ENCODE results near the gene UBE2E2.

Gene UBE2E2

DNA sequence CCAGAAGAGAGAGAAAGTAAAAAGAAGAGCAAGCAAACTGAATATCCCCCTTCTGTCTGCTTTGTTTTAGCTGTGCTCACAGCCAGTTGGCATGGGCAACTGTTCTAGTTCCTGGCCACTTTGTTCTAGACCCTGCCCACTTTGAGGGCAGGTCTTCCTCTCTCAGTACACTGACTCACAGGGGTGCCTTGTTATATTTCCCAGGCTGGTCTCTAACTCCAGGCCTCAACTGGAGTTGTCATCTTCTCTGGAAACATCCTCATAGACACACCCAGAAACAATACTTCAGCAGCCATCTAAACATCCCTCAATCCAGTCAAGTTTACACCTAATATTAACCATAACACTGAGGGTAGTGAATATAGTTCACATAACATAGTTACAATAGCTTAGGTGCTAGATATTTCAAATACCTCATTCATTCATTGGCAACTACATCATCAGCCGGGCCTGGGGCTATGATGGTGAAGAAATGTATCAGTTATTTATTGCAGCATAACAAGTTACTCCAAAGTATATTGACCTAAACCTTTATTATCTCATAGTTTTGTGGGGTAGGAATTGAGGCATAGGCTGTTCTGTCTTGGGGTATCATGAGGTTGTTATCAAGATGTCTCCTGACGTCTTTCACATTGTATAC lies 106.0 kb downstream of the UBE2E2 start:
- no peak overlapping the region for H3K27ac ChIP-seq (ENCODE audit: low read depth, low read length)
- no peaks in the 10 kb centered on the region for H3K9me3 ChIP-seq (ENCODE audit: control insufficient read depth, insufficient read depth, low read depth, low read length)
- no peak overlapping the region for H3K9ac ChIP-seq (ENCODE audit: low read length)
- H3K4me3 ChIP-seq (ENCODE audit: low read depth, low read length): no peak overlapping the region
- no peaks in the 10 kb centered on the region for H3K4me1 ChIP-seq (ENCODE audit: control insufficient read depth, insufficient read depth, low read length)
- no peaks in the 10 kb centered on the region for H3K27me3 ChIP-seq (ENCODE audit: control insufficient read depth, insufficient read depth, low read length)
- 0 out of 2 replicates have a peak, but pooled peaks cover 3% of the 10 kb centered on the region for H3K36me3 ChIP-seq (ENCODE audit: control insufficient read depth, insufficient read depth, low read length)

DNA sequence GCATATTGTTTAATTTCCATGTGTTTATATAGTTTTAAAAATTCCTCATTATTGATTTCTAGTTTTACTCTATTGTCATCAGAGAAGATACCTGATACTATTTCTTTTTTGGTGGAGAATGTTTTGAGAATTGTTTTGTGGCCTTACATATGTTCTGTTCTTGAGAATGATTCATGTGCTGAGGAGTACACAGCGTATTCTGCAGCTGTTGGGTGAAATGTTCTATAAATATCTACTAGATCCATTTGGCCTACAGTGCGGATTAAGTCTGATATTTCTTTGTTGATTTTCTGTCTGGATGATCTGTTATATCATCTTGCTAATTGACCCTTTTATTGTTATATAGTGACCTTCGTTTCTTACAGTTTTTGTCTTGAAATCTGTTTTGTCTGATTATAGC lies 109.7 kb downstream of the UBE2E2 start:
- no peak overlapping the region for H3K27ac ChIP-seq (ENCODE audit: low read depth, low read length)
- no peak overlapping the region for H3K4me3 ChIP-seq (ENCODE audit: low read depth, low read length)
- no peaks in the 10 kb centered on the region for H3K27me3 ChIP-seq (ENCODE audit: control insufficient read depth, insufficient read depth, low read length)
- no peaks in the 10 kb centered on the region for H3K4me1 ChIP-seq (ENCODE audit: control insufficient read depth, insufficient read depth, low read length)
- 0 out of 2 replicates have a peak, but pooled peaks cover 3% of the 10 kb centered on the region for H3K36me3 ChIP-seq (ENCODE audit: control insufficient read depth, insufficient read depth, low read length)
- peaks cover 12% of the 10 kb centered on the region for H3K9me3 ChIP-seq (ENCODE audit: control insufficient read depth, insufficient read depth, low read depth, low read length)
- no peak overlapping the region for H3K9ac ChIP-seq (ENCODE audit: low read length)

DNA sequence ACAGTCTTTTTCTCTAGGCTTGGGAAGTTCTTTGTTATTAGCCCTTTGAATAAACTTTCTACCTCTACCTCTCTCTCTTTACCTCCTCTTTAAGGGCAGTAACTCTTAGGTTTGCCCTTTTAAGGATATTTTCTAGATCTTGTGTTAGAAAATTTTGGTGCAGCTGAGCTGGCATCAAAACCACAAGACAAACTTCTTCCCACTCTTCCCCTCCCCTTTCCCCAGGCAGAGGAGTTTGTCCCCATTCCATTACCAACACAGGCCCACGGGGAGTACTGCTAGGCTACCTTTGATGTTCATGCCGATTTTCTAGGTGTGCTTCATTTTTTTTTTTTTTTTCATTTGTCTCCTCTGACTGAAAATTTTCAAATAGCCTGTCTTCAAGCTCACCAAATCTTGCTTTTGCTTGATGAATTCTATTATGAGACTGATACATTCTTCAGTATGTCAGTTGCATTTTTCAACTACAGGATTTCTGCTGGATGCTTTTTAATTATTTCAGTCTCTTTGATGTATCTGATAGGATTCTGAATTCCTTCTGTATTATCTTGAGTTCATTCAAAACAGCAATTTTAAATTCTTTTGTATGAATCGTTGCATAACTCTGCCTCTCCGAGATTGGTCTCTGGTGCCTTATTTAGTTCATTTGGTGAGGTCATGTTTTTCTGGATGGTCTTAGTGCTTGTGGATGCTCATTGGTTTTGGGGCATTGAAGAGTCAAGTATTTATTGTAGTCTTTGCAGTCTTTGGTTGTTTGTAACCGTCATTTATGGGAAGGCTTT lies 112.0 kb downstream of the UBE2E2 start:
- H3K9ac ChIP-seq (ENCODE audit: low read length): no peak overlapping the region
- no peak overlapping the region for H3K4me3 ChIP-seq (ENCODE audit: low read depth, low read length)
- no peak overlapping the region for H3K27ac ChIP-seq (ENCODE audit: low read depth, low read length)
- H3K4me1 ChIP-seq (ENCODE audit: control insufficient read depth, insufficient read depth, low read length): no peaks in the 10 kb centered on the region
- 0 out of 2 replicates have a peak, but pooled peaks cover 3% of the 10 kb centered on the region for H3K36me3 ChIP-seq (ENCODE audit: control insufficient read depth, insufficient read depth, low read length)
- no peaks in the 10 kb centered on the region for H3K27me3 ChIP-seq (ENCODE audit: control insufficient read depth, insufficient read depth, low read length)
- peaks cover 12% of the 10 kb centered on the region for H3K9me3 ChIP-seq (ENCODE audit: control insufficient read depth, insufficient read depth, low read depth, low read length)

DNA sequence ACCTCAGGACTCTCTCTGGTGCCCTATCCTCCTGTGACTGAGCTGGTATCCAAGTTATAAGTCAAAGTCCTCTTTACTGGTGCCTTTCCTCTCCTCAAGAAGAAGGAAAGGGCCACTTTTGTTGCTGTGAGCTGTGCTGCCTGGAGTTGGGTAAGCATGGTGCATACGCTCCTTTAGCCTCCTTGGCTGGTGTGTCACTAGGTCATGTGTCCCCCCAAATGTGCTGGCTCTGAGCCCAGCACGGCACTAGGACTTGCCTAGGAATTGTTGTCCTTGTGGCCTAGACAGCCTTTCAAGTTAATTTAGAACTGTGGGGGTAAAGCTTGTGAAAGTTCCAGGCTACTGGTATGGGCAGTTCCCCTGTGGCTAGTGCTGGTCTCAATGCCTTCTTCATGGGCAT lies 113.8 kb downstream of the UBE2E2 start:
- Histone ChIP-seq H3K9ac (ENCODE audit: low read length) (no peak overlapping the region), H3K27me3 (ENCODE audit: control insufficient read depth, insufficient read depth, low read length) (no peaks in the 10 kb centered on the region), H3K9me3 (ENCODE audit: control insufficient read depth, insufficient read depth, low read depth, low read length) (peaks cover 12% of the 10 kb centered on the region)

DNA sequence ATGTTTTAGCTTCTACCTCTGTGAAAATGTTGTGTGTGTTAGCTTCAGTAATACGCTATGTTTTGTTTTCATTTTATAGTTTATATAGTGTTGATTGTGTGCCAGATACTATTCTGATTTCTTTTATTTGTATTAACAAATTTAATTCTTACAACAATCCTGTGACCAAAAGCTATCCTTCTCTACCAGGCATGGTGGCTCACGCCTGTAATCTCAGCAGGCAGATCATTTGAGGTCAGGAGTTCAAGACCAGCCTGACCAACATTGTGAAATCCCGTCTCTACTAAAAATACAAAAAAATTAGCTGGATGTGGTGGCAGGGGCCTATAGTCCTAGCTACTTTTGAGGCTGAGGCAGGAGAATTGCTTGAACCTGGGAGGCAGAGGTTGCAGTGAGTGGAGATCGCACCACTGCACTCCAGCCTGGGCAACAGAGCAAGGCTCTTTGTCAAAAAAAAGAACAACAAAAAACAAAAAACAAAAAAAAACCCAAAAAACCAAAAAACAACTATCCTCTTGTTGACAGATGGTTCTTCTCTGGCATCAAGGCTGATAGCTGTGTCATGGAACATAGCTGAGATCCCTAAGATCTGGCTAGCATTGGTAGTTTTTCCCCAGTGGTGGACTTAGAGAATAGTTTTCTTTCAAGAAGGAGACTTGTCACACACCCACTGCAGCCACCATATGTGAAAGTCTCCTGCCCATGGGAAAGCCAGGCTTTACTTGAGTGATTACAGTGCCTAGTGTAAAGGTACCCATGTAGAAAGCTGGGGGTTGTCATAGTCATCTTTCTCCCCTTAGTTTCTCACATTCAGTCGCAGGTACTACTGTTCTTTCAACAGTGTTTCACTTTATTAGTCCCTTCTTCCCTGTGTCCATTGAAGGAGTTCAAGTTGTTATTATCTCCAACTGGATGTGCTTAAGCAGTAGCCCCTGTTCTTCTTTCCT lies 116.5 kb downstream of the UBE2E2 start:
- H3K27me3 ChIP-seq (ENCODE audit: control insufficient read depth, insufficient read depth, low read length): no peaks in the 10 kb centered on the region

More for the DNA sequence above, 113.8 kb downstream of the UBE2E2 start:
- no peak overlapping the region for H3K4me3 ChIP-seq (ENCODE audit: low read depth, low read length)
- H3K4me1 ChIP-seq (ENCODE audit: control insufficient read depth, insufficient read depth, low read length): no peaks in the 10 kb centered on the region
- H3K27ac ChIP-seq (ENCODE audit: low read depth, low read length): no peak overlapping the region
- no peaks in the 10 kb centered on the region for H3K36me3 ChIP-seq (ENCODE audit: control insufficient read depth, insufficient read depth, low read length)

DNA sequence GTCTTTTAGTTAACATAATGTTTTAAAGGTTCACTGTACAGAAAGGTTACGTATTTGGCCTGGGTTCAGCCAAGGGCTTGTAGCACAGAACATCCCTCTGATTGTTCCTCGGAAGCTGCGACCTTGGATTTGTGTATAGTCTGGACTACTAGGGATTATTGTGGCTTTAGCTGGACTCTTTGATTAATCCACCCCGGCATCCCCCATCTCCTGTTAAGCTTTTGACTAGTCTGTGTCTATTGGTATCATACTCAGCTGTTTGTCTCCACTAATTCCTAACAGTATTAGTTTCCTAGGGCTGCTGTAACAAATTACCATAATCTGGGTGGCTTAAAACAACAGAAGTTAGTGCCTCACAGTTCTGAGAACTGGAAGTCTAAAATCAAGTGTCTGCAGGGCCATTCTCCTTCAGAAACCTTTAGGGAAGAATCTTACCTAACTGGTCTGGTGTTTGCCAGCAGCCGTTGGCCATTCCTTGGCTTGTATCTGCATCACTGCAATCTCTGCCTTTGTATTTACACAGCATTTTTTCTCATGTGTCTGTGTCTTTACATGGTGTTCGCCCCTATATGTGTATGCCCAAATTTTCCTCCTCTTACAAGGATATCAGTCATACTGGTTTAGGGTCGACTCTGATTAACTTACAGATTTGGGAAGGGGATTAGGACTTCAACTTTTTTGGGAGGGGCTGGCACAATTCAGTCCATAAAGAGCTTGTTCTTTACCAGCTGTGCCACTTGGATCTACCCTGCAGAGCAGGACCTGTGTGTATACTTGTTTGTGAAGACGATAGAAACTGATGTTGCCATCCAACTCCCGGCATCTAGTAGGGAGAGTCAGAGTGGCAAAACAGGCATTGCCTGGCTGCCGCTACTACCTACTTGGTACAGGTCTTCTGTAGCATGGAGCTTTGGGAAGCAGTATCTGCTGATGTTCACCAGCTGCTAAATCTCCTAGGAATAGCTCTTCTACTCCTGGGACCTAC lies 117.8 kb downstream of the UBE2E2 start:
- no peak overlapping the region for H3K9ac ChIP-seq (ENCODE audit: low read length)
- no peaks in the 10 kb centered on the region for H3K27me3 ChIP-seq (ENCODE audit: control insufficient read depth, insufficient read depth, low read length)
- H3K4me3 ChIP-seq (ENCODE audit: low read depth, low read length): no peak overlapping the region
- H3K36me3 ChIP-seq (ENCODE audit: control insufficient read depth, insufficient read depth, low read length): no peaks in the 10 kb centered on the region
- H3K9me3 ChIP-seq (ENCODE audit: control insufficient read depth, insufficient read depth, low read depth, low read length): peaks cover 12% of the 10 kb centered on the region
- H3K27ac ChIP-seq (ENCODE audit: low read depth, low read length): no peak overlapping the region
- H3K4me1 ChIP-seq (ENCODE audit: control insufficient read depth, insufficient read depth, low read length): peaks cover 3% of the 10 kb centered on the region; the same call in 1 of the 2 replicates

More for the DNA sequence above, 116.5 kb downstream of the UBE2E2 start:
- H3K36me3 ChIP-seq (ENCODE audit: control insufficient read depth, insufficient read depth, low read length): no peaks in the 10 kb centered on the region
- H3K9me3 ChIP-seq (ENCODE audit: control insufficient read depth, insufficient read depth, low read depth, low read length): peaks cover 12% of the 10 kb centered on the region
- no peak overlapping the region for H3K4me3 ChIP-seq (ENCODE audit: low read depth, low read length)
- H3K4me1 ChIP-seq (ENCODE audit: control insufficient read depth, insufficient read depth, low read length): peaks cover 3% of the 10 kb centered on the region; the same call in 1 of the 2 replicates
- no peak overlapping the region for H3K27ac ChIP-seq (ENCODE audit: low read depth, low read length)
- no peak overlapping the region for H3K9ac ChIP-seq (ENCODE audit: low read length)

DNA sequence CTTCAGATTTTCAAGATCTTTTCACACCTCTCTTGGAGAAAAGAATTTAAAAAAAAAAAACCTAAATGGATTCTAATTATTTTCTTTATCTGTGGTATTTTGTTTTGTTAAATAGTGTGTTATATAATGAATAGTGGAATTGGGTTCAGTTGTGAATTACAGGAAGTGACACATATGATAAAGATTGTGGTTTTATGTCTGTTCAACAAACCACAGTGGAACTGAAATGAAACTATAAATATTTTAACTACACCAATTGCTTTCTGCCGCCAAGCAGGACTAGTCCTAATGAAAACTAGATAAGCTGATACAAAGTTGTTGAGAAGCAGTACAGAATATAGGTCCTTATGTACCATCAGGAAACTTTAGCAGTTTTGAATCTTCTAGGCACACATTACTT lies 121.6 kb downstream of the UBE2E2 start:
- H3K4me1 ChIP-seq (ENCODE audit: control insufficient read depth, insufficient read depth, low read length): peaks cover 3% of the 10 kb centered on the region; the same call in 1 of the 2 replicates
- H3K27me3 ChIP-seq (ENCODE audit: control insufficient read depth, insufficient read depth, low read length): no peaks in the 10 kb centered on the region
- H3K9ac ChIP-seq (ENCODE audit: low read length): no peak overlapping the region
- no peaks in the 10 kb centered on the region for H3K9me3 ChIP-seq (ENCODE audit: control insufficient read depth, insufficient read depth, low read depth, low read length)
- no peaks in the 10 kb centered on the region for H3K36me3 ChIP-seq (ENCODE audit: control insufficient read depth, insufficient read depth, low read length)
- H3K4me3 ChIP-seq (ENCODE audit: low read depth, low read length): no peak overlapping the region
- no peak overlapping the region for H3K27ac ChIP-seq (ENCODE audit: low read depth, low read length)

DNA sequence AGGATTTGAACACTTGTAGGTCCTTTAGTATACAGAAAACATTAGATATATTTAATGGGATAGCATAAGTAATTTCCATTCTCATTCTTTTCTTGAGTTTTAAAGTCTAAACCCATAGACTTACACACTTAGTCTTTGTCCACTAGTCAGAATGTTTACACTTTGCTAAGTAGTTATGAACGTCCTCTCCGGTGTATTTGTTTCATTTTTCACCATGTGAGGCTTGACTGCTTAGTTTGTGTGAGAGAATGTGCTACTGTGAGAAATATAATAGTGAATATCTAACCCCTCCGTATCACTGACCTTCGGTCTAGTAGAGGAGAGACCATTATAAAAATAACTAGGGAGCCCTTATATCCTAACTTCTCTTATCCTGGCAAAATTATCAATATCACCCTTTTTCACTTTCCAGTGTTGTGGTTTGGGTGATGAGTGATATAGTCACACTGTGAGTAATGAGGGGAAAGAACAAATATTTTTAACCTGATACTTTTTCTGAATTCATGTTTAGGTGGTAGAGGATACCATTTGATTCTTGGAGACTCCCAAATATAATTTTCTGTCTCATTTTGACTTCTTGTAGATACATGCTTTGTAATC lies 122.4 kb downstream of the UBE2E2 start:
- peaks cover 3% of the 10 kb centered on the region; the same call in 1 of the 2 replicates for H3K4me1 ChIP-seq (ENCODE audit: control insufficient read depth, insufficient read depth, low read length)
- H3K4me3 ChIP-seq (ENCODE audit: low read depth, low read length): no peak overlapping the region
- H3K27me3 ChIP-seq (ENCODE audit: control insufficient read depth, insufficient read depth, low read length): no peaks in the 10 kb centered on the region
- no peaks in the 10 kb centered on the region for H3K9me3 ChIP-seq (ENCODE audit: control insufficient read depth, insufficient read depth, low read depth, low read length)
- no peaks in the 10 kb centered on the region for H3K36me3 ChIP-seq (ENCODE audit: control insufficient read depth, insufficient read depth, low read length)
- H3K27ac ChIP-seq (ENCODE audit: low read depth, low read length): no peak overlapping the region
- H3K9ac ChIP-seq (ENCODE audit: low read length): no peak overlapping the region

DNA sequence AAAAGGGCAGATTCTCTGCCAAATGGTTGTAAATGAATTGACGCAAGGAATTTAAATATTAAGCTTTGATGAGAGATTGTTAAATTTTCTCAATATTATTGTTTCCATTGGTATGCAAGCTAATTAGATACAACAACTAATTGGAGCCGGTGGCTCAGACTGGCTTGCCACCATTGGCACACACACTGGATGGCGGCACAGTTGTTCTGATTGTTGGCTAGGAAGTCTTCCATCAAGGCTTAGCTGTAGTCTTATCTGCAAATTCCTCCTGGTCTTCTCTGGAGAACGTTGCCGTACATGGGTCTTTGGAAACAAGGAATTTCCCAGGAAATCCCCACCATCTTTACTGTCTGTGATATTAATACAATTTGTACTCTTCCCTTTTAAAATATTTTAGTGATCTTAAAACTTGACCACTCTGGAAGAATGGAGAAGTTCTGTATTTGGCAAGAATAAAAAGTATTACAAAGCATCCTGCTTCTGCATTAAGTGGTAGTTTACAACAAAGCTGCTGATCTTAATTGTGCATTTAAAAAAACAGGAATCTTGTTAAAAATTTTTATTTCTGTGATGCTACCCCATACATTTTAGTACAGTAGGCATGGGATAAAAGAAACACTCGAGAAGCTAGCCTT lies 126.5 kb downstream of the UBE2E2 start:
- Histone ChIP-seq H3K27me3 (ENCODE audit: control insufficient read depth, insufficient read depth, low read length) (no peaks in the 10 kb centered on the region), H3K27ac (ENCODE audit: low read depth, low read length) (no peak overlapping the region), H3K36me3 (ENCODE audit: control insufficient read depth, insufficient read depth, low read length) (no peaks in the 10 kb centered on the region), H3K4me3 (ENCODE audit: low read depth, low read length) (no peak overlapping the region), H3K9me3 (ENCODE audit: control insufficient read depth, insufficient read depth, low read depth, low read length) (no peaks in the 10 kb centered on the region), H3K4me1 (ENCODE audit: control insufficient read depth, insufficient read depth, low read length) (no peaks in the 10 kb centered on the region), H3K9ac (ENCODE audit: low read length) (no peak overlapping the region)

Data from HUES6 (cell line).